GM04504 (cell line): ENCODE measurements around the gene FAM47E.
"Not testable (repeated sequence)": the region's sequence is repeated elsewhere in the genome, so short reads cannot be mapped to it uniquely, and the experiment has no call there.

Experiments
- DNase-seq: peaks from one replicate; pipeline ENCODE4 v3.0.0-alpha.2; 2012; ENCODE audit warnings: low read depth

Gene FAM47E

GRCh38 chr4:76270244-76271175 lies 19.0 kb downstream of the FAM47E start:
- no peak for DNase-seq

- no peak for DNase-seq
Measured at GRCh38 chr4:76271248-76271647, 19.7 kb downstream of the FAM47E start.

GRCh38 chr4:76272073-76272472 lies 20.6 kb downstream of the FAM47E start:
- no peak for DNase-seq

- DNase-seq, result no peak
Measured at GRCh38 chr4:76272582-76272981, 21.1 kb downstream of the FAM47E start.

GRCh38 chr4:76272999-76273398 lies 21.5 kb downstream of the FAM47E start:
- DNase-seq, result no peak

- no peak for DNase-seq
Measured at GRCh38 chr4:76275486-76276124, 24.1 kb downstream of the FAM47E start.

GRCh38 chr4:76276813-76277212 lies 25.3 kb downstream of the FAM47E start:
- no peak for DNase-seq

GRCh38 chr4:76277667-76278066 lies 26.1 kb downstream of the FAM47E start:
- DNase-seq, result no peak

- DNase-seq, result no peak
Measured at GRCh38 chr4:76278583-76278982, 27.1 kb downstream of the FAM47E start.

GRCh38 chr4:76279462-76279861 lies 27.9 kb downstream of the FAM47E start:
- DNase-seq, result no peak

GRCh38 chr4:76280488-76281441 lies 29.2 kb downstream of the FAM47E start:
- no peak for DNase-seq

- DNase-seq, result not testable (repeated sequence)
Measured at GRCh38 chr4:76281594-76281993, 30.1 kb downstream of the FAM47E start.

GRCh38 chr4:76282941-76283689 lies 31.6 kb downstream of the FAM47E start:
- DNase-seq, result no peak

- no peak for DNase-seq
Measured at GRCh38 chr4:76283900-76284299, 32.4 kb downstream of the FAM47E start.

- not testable (repeated sequence) for DNase-seq
Measured at GRCh38 chr4:76287811-76288210, 36.3 kb downstream of the FAM47E start.

GRCh38 chr4:76292730-76293129 lies 41.2 kb downstream of the FAM47E start:
- no peak for DNase-seq

- DNase-seq, result peak; percentile 13
Measured at GRCh38 chr4:76293772-76294171, 42.3 kb downstream of the FAM47E start.

- DNase-seq, result no peak
Measured at GRCh38 chr4:76296286-76296820, 44.8 kb downstream of the FAM47E start.

- DNase-seq, result no peak
Measured at GRCh38 chr4:76298227-76298626, 46.7 kb downstream of the FAM47E start.

GRCh38 chr4:76300012-76300411 lies 48.5 kb downstream of the FAM47E start:
- no peak for DNase-seq
